GM12878 (cell line): ENCODE measurements around the gene UHRF1. TPM values are rescaled to one million over a fixed set of nuclear protein-coding genes. Genes with fewer than 3 reads are reported as not detected.

Source experiments
- ASH2L ChIP-seq: fragments of 300-600, 200-600 bp; sonication (generic); IDR thresholded peaks from 2 replicates; pipeline ENCODE4 v1.6.1; 2017; ENCODE audit warnings: low read depth, mild to moderate bottlenecking, borderline replicate concordance
- CBX3 ChIP-seq: fragments of 200-600 bp; sonication (generic); IDR thresholded peaks from 2 replicates; pipeline ENCODE4 v1.6.1; 2016; ENCODE audit warnings: low read depth, borderline replicate concordance
- EP300 ChIP-seq, 2 experiments: fragments of 150-350 bp in 1 of 2; IDR thresholded peaks; 2 replicates each; pipeline ENCODE4 v1.6.1; 2011 to 2012; ENCODE audit warnings: low read depth in 2 of 2, low read length in 2 of 2, borderline replicate concordance in 1 of 2, improper control_type of control experiment in 1 of 2, inconsistent platforms in 1 of 2; ENCODE audit not compliant: control insufficient read depth in 1 of 2
- FOS ChIP-seq: IDR thresholded peaks from 3 replicates; pipeline ENCODE4 v1.6.1; 2011; ENCODE audit warnings: borderline replicate concordance; ENCODE audit not compliant: insufficient read length; ENCODE audit errors: extremely low read depth
- JUND ChIP-seq: IDR thresholded peaks from 2 replicates; pipeline ENCODE4 v1.6.1; 2012; ENCODE audit warnings: low read depth, mild to moderate bottlenecking, low read length, improper control_type of control experiment, moderate library complexity
- KDM1A ChIP-seq: fragments of 200-600 bp; sonication (generic); IDR thresholded peaks from 2 replicates; pipeline ENCODE4 v1.6.1; 2016; ENCODE audit warnings: borderline replicate concordance
- MYB ChIP-seq: fragments of 150-350 bp; IDR thresholded peaks from 2 replicates; pipeline ENCODE4 v1.6.1; 2014; ENCODE audit warnings: mild to moderate bottlenecking, low read depth, low read length, borderline replicate concordance
- MYC ChIP-seq: IDR thresholded peaks from 2 replicates; pipeline ENCODE4 v1.6.1; 2011; ENCODE audit warnings: mild to moderate bottlenecking, low read length, moderate library complexity, inconsistent platforms; ENCODE audit not compliant: insufficient read depth, insufficient replicate concordance, insufficient read length, severe bottlenecking
- POLR2AphosphoS5 ChIP-seq: IDR thresholded peaks from 2 replicates; pipeline ENCODE4 v1.6.1; 2011; ENCODE audit warnings: mild to moderate bottlenecking, low read length, inconsistent platforms
- RELA ChIP-seq: fragments of 450-650 bp; IDR thresholded peaks from 2 replicates; pipeline ENCODE4 v1.8.0; 2014; ENCODE audit warnings: borderline replicate concordance; ENCODE audit not compliant: partially characterized antibody
- RUNX3 ChIP-seq: IDR thresholded peaks from 2 replicates; pipeline ENCODE4 v1.6.1; 2012; ENCODE audit warnings: low read length, inconsistent platforms
- SIN3A ChIP-seq: IDR thresholded peaks from 2 replicates; pipeline ENCODE4 v1.6.1; 2012; ENCODE audit warnings: low read depth, low read length, improper control_type of control experiment
- TARDBP ChIP-seq: IDR thresholded peaks from 2 replicates; pipeline ENCODE4 v1.6.1; 2016; ENCODE audit warnings: borderline replicate concordance
- TCF7 ChIP-seq: IDR thresholded peaks from 2 replicates; pipeline ENCODE4 v1.6.1; 2014; ENCODE audit warnings: antibody characterized with exemption, borderline replicate concordance
- WRNIP1 ChIP-seq: IDR thresholded peaks from 2 replicates; pipeline ENCODE4 v1.6.1; 2011; ENCODE audit warnings: low read depth, low read length, improper control_type of control experiment, borderline replicate concordance
- YBX1 ChIP-seq: fragments of 450-650 bp; IDR thresholded peaks from 2 replicates; pipeline ENCODE4 v1.6.1; 2016; ENCODE audit warnings: antibody characterized with exemption
- YY1 ChIP-seq: IDR thresholded peaks from 2 replicates; pipeline ENCODE4 v1.6.1; 2011; ENCODE audit warnings: low read depth, mild to moderate bottlenecking, low read length
- ZNF217 ChIP-seq: fragments of 450-650 bp; IDR thresholded peaks from 2 replicates; pipeline ENCODE4 v1.6.1; 2017; ENCODE audit warnings: antibody characterized with exemption, mild to moderate bottlenecking
- polyA plus RNA-seq, 11 experiments: library from polyadenylated mRNA; depleted of rRNA in 4 of 11; unstranded in 6 of 11; stranded (reverse) in 5 of 11; fragments of >200 nt; fragmentation: Nextera tagmentation in 4 of 11; fragmentation: Illumina TruSeq in 1 of 11; extraction: Ambion mirVana in 4 of 11; extraction: Trizol in 1 of 11; gene quantifications; 1 replicate in 1 of 11; 2 replicates in 10 of 11; pipeline versions ENCODE4 v1.2.1 to v1.2.3, GENCODE V29; 2011 to 2016; ENCODE audit warnings: inconsistent platforms in 2 of 11, missing spikeins in 2 of 11, low read depth in 1 of 11
- total RNA-seq, 4 experiments: library from RNA; depleted of rRNA in 3 of 4; stranded (reverse); fragments of >200 nt in 3 of 4; fragmentation: Illumina TruSeq in 1 of 4; extraction: Trizol in 1 of 4; gene quantifications; 2 replicates each; pipeline versions ENCODE4 v1.2.1 to v1.2.3, GENCODE V29; 2013 to 2021
- TF ChIP-seq, protein P1 (sequence below): fragments of 450-650 bp; formaldehyde crosslinking; IDR thresholded peaks from 2 replicates; pipeline ENCODE4 v1.4.0; 2022; ENCODE audit warnings: mild to moderate bottlenecking, moderate library complexity
- TF ChIP-seq, protein P2 (sequence below): fragments of 450-650 bp; IDR thresholded peaks from 2 replicates; pipeline ENCODE4 v1.6.1; 2017; ENCODE audit warnings: low read depth, mild to moderate bottlenecking, moderate library complexity
- TF ChIP-seq, protein P3 (sequence below): fragments of 450-650 bp; IDR thresholded peaks from 2 replicates; pipeline ENCODE4 v1.6.1; 2017; ENCODE audit warnings: mild to moderate bottlenecking, low read depth, inconsistent platforms; ENCODE audit not compliant: poor library complexity, severe bottlenecking
- TF ChIP-seq, protein P4 (sequence below): IDR thresholded peaks from 2 replicates; pipeline ENCODE4 v1.6.1; 2012; ENCODE audit warnings: low read length, inconsistent platforms

Gene UHRF1
- total and polyA plus RNA-seq, 10 of the 15 experiments (the other 5 are each of a cell fraction or from before 2014, with no cell fraction given), result 13.0 to 109 (median 37.7) TPM

DNA sequence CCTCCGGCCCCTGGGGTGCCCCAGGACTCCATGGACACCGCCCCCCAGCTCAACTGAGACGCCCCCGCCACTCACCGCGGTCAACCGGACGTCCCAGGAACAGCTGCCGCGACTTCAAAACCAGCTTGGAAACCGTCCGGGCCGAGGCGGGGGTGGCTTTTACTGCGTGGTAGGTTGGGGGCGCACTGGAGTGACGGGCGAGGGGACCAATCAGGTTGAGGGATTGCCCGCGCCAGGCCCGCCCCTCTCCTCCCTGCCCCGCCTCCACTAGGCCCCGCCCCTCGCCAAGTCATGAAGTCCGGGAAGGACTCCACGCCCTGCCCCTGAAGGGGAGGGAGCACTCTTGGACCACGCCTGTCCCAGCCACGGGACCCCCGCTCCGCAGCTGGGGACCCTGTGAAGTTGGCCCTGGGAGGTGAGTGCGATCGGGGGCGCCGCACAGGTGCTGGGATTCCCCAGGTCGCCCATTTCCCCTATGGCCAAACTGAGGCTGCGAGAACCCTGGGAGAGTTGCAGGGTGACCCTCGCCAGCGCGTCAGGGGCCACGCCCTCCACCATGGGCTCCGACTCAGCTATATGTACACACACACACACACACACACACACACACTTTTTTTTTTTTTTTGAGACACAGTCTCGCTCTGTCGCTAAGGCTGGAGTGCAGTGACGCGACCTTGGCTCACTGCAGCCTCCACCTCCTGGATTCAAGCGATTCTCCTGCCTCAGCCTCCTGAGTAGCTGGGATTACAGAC, 41.6 kb upstream of the UHRF1 start, which contains the start of gene PLIN3 (continued):
- TF ChIP-seq TARDBP (no peak), SIN3A (no peak), POLR2AphosphoS5 (peak; percentile 46; the same call in 1 of the 2 replicates), MYC (no peak), JUND (no peak), YBX1 (no peak), YY1 (no peak; the same call in 1 of the 2 replicates), MYB (no peak), ASH2L (no peak), EP300 (IDR thresholded peaks at IDR 0.05; ENCODE audit: borderline replicate concordance in 1 of 2, control insufficient read depth in 1 of 2, low read depth in 2 of 2, low read length in 2 of 2) (no peak), FOS (peak; percentile 40), TCF7 (no peak), ZNF217 (peak; percentile 89), KDM1A (no peak), RUNX3 (no peak), CBX3 (no peak), RELA (no peak), WRNIP1 (no peak)
- TF ChIP-seq, protein P1, sequence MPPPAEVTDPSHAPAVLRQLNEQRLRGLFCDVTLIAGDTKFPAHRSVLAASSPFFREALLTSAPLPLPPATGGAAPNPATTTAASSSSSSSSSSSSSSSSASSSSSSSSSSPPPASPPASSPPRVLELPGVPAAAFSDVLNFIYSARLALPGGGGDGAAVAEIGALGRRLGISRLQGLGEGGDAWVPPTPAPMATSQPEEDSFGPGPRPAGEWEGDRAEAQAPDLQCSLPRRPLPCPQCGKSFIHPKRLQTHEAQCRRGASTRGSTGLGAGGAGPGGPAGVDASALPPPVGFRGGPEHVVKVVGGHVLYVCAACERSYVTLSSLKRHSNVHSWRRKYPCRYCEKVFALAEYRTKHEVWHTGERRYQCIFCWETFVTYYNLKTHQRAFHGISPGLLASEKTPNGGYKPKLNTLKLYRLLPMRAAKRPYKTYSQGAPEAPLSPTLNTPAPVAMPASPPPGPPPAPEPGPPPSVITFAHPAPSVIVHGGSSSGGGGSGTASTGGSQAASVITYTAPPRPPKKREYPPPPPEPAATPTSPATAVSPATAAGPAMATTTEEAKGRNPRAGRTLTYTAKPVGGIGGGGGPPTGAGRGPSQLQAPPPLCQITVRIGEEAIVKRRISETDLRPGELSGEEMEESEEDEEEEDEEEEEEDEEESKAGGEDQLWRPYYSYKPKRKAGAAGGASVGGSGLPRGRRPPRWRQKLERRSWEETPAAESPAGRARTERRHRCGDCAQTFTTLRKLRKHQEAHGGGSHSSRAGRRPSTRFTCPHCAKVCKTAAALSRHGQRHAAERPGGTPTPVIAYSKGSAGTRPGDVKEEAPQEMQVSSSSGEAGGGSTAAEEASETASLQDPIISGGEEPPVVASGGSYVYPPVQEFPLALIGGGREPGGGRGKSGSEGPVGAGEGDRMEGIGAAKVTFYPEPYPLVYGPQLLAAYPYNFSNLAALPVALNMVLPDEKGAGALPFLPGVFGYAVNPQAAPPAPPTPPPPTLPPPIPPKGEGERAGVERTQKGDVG (CRISPR knock-in tag), result no peak
- TF ChIP-seq, protein P2, sequence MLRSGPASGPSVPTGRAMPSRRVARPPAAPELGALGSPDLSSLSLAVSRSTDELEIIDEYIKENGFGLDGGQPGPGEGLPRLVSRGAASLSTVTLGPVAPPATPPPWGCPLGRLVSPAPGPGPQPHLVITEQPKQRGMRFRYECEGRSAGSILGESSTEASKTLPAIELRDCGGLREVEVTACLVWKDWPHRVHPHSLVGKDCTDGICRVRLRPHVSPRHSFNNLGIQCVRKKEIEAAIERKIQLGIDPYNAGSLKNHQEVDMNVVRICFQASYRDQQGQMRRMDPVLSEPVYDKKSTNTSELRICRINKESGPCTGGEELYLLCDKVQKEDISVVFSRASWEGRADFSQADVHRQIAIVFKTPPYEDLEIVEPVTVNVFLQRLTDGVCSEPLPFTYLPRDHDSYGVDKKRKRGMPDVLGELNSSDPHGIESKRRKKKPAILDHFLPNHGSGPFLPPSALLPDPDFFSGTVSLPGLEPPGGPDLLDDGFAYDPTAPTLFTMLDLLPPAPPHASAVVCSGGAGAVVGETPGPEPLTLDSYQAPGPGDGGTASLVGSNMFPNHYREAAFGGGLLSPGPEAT, result peak; percentile 61
- TF ChIP-seq, protein P3, sequence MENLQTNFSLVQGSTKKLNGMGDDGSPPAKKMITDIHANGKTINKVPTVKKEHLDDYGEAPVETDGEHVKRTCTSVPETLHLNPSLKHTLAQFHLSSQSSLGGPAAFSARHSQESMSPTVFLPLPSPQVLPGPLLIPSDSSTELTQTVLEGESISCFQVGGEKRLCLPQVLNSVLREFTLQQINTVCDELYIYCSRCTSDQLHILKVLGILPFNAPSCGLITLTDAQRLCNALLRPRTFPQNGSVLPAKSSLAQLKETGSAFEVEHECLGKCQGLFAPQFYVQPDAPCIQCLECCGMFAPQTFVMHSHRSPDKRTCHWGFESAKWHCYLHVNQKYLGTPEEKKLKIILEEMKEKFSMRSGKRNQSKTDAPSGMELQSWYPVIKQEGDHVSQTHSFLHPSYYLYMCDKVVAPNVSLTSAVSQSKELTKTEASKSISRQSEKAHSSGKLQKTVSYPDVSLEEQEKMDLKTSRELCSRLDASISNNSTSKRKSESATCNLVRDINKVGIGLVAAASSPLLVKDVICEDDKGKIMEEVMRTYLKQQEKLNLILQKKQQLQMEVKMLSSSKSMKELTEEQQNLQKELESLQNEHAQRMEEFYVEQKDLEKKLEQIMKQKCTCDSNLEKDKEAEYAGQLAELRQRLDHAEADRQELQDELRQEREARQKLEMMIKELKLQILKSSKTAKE, result no peak
- TF ChIP-seq, protein P4, sequence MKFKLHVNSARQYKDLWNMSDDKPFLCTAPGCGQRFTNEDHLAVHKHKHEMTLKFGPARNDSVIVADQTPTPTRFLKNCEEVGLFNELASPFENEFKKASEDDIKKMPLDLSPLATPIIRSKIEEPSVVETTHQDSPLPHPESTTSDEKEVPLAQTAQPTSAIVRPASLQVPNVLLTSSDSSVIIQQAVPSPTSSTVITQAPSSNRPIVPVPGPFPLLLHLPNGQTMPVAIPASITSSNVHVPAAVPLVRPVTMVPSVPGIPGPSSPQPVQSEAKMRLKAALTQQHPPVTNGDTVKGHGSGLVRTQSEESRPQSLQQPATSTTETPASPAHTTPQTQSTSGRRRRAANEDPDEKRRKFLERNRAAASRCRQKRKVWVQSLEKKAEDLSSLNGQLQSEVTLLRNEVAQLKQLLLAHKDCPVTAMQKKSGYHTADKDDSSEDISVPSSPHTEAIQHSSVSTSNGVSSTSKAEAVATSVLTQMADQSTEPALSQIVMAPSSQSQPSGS, result no peak
